Measurements from ENCODE around the gene GBA3. TPM values are rescaled to one million over a fixed set of nuclear protein-coding genes. Genes with fewer than 3 reads are reported as not detected.

GBA3 gene
- total and polyA plus RNA-seq, 2 of the 8 experiments (the other 6 are each of a cell fraction or from before 2014, with no cell fraction given) = not detected

- no peak for TF ChIP-seq ZNF274 (IDR thresholded peaks at IDR 0.05; ENCODE audit: borderline replicate concordance, extremely low read depth, low read length)
- TF ChIP-seq RNF2 (IDR thresholded peaks at IDR 0.05; ENCODE audit: borderline replicate concordance, low read depth, low read length, missing control alignments, poor library complexity, severe bottlenecking) = no peak
- TF ChIP-seq CBX5 (IDR thresholded peaks at IDR 0.05; ENCODE audit: low read depth, low read length) = no peak
- TF ChIP-seq EZH2 (IDR thresholded peaks at IDR 0.05; ENCODE audit: low read depth, low read length, severe bottlenecking) = no peak
- no peak for TF ChIP-seq BCL11A (IDR thresholded peaks at IDR 0.05; ENCODE audit: low read depth in 2 of 2, low read length in 2 of 2)
These were observed 16.7 kb upstream of the GBA3 start (continued) for GRCh38 chr4:22676063-22676462.
